Activated naive CD4-positive, alpha-beta T cell treated with anti-CD3 and anti-CD28 coated beads, Interleukin-2, amount 10 ng/mL, durations not matched to agents 7 days and 5 days (primary cell): ENCODE data around the gene STOX1.
"Not testable (repeated sequence)": the region's sequence is repeated elsewhere in the genome, so short reads cannot be mapped to it uniquely, and the experiment has no call there.

Source experiments
- CTCF ChIA-PET: fragments of 350-600 bp; sonication (Branson Sonifier 250); formaldehyde crosslinking; loops from one replicate; lab custom pipeline; 2021; ENCODE audit warnings: antibody characterized with exemption; lab: Charles Lee
- DNase-seq: peaks from one replicate; pipeline ENCODE4 v3.0.0-alpha.2; 2020
- H3K27ac Mint-ChIP-seq: one replicate; pipeline ENCODE4 v1.8.0; 2021; ENCODE audit warnings: mild to moderate bottlenecking, moderate library complexity, mixed read lengths
- H3K27me3 Mint-ChIP-seq: one replicate; pipeline ENCODE4 v1.8.0; 2021; ENCODE audit warnings: mild to moderate bottlenecking, mixed read lengths
- H3K36me3 Mint-ChIP-seq: one replicate; pipeline ENCODE4 v1.8.0; 2021; ENCODE audit warnings: mixed read lengths
- H3K4me1 Mint-ChIP-seq: one replicate; pipeline ENCODE4 v1.8.0; 2021; ENCODE audit warnings: mixed read lengths
- H3K4me3 Mint-ChIP-seq: one replicate; pipeline ENCODE4 v1.8.0; 2021; ENCODE audit warnings: mild to moderate bottlenecking, moderate library complexity, mixed read lengths
- H3K9me3 Mint-ChIP-seq: one replicate; pipeline ENCODE4 v1.8.0; 2021; ENCODE audit warnings: mixed read lengths

Gene STOX1

DNA sequence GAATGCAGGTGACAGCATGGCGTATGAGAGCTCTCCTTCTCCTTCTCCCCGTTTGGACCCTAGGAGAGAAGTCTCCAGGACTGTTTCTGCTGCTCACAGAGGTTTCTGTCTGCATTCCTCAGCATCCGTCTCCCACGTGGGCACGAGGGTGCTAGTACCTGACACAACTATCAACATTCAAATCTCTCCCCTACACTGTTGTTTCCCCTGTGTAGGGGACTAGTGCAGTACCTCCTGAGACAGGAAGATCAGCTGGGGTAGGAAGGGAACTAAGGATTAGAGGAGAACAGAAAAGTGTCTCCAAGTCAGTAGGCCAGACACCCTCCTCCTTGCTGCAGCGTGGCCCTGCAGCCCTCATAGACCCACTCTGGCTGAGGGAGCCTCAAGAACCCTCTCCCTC lies 29.0 kb downstream of the STOX1 start:
- H3K36me3 Mint-ChIP-seq: no peaks in the 10 kb centered on the region
- peaks cover 14% of the 10 kb centered on the region for H3K9me3 Mint-ChIP-seq
- CTCF ChIA-PET: interaction anchor here (0.6 kb wide), 1 partner anchor 1028 kb away, joined by 3 read pairs; no protein-coding TSS in a partner anchor
- peaks cover 16% of the 10 kb centered on the region for H3K27me3 Mint-ChIP-seq
- H3K27ac Mint-ChIP-seq: no peak overlapping the region
- H3K4me1 Mint-ChIP-seq: no peaks in the 10 kb centered on the region
- no peak overlapping the region for H3K4me3 Mint-ChIP-seq
- no peak for DNase-seq

DNA sequence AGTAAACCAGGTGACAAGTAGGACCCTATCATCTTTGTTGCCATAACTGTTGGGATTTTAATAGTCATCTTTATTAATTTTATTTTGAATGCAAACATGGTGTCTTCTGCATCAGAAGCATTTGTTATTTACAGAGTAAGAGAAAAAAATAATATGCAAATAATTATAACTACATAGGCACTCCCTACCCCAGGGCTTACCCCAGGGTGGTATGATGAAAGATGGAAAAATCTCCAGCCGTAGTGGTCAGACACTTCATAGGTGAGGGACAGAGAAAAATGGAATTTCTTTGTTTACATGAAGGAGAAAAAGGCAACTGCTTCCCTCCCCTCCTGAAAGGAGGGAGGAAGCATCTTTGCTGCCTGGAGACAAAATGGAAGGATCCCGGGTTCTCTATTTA lies 29.7 kb downstream of the STOX1 start:
- Mint-ChIP-seq H3K27me3 (peaks cover 16% of the 10 kb centered on the region), H3K27ac (no peak overlapping the region), H3K4me3 (no peak overlapping the region), H3K36me3 (no peaks in the 10 kb centered on the region), H3K4me1 (no peaks in the 10 kb centered on the region), H3K9me3 (peaks cover 21% of the 10 kb centered on the region)
- CTCF ChIA-PET: no interaction called here
- DNase-seq: no peak

DNA sequence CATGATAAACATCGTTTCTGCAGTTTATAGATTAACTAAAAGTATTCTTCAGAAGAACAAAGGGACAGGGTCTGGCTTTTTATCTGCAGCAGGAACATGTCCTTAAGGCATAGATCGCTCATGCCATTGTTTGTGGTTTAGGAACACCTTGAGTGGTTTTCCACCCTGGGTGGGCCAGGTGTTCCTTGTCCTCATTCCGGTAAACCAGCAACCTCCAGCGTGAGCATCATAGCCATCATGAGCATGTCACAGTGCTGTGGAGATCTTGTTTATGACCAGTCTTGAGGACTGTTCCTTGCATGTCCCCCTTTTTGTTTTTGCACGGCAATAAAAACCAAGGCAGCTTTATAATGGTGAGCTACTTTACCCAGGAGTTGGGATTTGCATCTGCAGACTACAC lies 33.9 kb downstream of the STOX1 start:
- CTCF ChIA-PET: no interaction called here
- no peak for DNase-seq
- H3K9me3 Mint-ChIP-seq: peaks cover 30% of the 10 kb centered on the region
- no peak overlapping the region for H3K4me3 Mint-ChIP-seq
- H3K27ac Mint-ChIP-seq: no peak overlapping the region
- no peaks in the 10 kb centered on the region for H3K36me3 Mint-ChIP-seq
- peaks cover 12% of the 10 kb centered on the region for H3K27me3 Mint-ChIP-seq
- H3K4me1 Mint-ChIP-seq: no peaks in the 10 kb centered on the region

DNA sequence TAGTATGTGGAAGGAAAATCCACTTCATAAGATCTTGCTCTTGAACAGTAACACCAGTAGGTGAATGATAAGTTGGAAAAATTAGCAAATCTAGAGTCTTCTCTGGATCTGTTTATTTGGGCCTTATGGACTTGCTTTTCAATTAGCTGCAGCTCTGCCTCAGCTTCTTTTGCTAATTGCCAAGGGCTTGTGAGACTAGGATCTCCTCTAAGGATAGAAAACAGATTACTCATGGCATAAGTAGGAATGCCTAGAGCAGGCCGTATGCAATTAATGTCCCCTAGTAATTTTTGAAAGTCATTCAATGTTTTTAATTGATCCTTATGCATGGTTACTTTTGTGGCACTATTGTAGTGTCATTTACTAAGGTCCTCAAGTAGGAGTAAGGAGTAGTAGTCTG lies 37.3 kb downstream of the STOX1 start:
- H3K27me3 Mint-ChIP-seq: no peaks in the 10 kb centered on the region
- no peaks in the 10 kb centered on the region for H3K4me1 Mint-ChIP-seq
- H3K9me3 Mint-ChIP-seq: peaks cover 30% of the 10 kb centered on the region
- H3K4me3 Mint-ChIP-seq: no peak overlapping the region
- H3K27ac Mint-ChIP-seq: no peak overlapping the region
- CTCF ChIA-PET: no interaction called here
- DNase-seq: no peak
- H3K36me3 Mint-ChIP-seq: no peaks in the 10 kb centered on the region

DNA sequence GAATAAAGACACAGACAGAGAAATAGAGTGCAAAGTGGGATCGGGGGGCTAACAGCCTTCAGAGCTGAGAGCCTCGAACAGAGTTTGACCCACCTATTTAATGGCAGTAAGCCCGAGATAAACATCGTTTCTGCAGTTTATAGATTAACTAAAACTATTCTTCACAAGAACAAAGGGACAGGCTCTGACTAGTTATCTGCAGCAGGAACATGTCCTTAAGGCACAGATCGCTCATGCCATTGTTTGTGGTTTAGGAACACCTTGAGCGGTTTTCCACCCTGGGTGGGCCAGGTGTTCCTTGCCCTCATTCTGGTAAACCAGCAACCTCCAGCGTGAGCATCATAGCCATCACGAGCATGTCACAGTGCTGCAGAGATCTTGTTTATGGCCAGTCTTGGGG lies 40.8 kb downstream of the STOX1 start:
- DNase-seq, H3K36me3 Mint-ChIP-seq, H3K4me3 Mint-ChIP-seq, H3K27me3 Mint-ChIP-seq, H3K4me1 Mint-ChIP-seq, CTCF ChIA-PET, H3K9me3 Mint-ChIP-seq, H3K27ac Mint-ChIP-seq: not testable (repeated sequence)

DNA sequence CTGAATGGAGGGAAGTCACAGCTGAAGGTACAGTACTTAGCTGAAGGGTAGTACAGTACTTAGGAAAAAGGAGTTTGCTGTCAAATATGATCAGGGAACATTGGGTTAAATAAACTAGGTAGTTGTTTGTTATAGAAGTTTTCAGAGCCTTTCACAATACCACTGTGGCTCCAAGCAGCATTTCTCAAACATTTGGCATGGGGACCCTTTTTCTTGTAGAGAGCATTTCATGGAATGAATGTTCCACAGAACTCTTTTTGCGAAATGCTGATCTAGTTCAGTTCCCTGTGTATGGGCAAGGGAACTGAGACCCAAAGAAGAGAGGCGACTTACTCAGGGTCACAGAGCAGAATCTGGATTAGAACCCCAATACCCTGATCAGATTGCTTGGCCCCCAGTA lies 42.3 kb downstream of the STOX1 start:
- no peaks in the 10 kb centered on the region for H3K36me3 Mint-ChIP-seq
- CTCF ChIA-PET: no interaction called here
- peaks cover 2% of the 10 kb centered on the region for H3K9me3 Mint-ChIP-seq
- no peak overlapping the region for H3K4me3 Mint-ChIP-seq
- no peaks in the 10 kb centered on the region for H3K27me3 Mint-ChIP-seq
- peaks cover 9% of the 10 kb centered on the region for H3K4me1 Mint-ChIP-seq
- H3K27ac Mint-ChIP-seq: no peak overlapping the region
- DNase-seq: no peak

DNA sequence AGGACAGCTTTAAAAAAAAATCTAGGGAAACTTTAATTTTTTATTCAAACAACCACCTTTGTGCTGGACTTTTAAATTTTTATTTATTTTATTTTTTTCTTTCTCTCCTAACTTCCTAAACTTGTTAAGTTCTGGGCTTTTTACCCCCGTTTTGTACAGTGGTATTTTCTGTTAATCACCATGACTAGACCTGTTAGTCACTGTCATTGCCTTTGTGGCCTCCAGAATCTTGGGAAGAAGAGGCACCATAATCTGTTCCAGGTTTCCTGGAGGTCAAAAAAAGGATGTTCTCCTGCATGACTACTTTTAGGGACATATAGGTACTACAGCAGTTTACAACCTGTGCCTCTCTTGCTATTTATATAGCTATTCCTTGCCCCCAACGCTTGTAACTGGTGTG lies 42.7 kb downstream of the STOX1 start:
- H3K27ac Mint-ChIP-seq: no peak overlapping the region
- H3K27me3 Mint-ChIP-seq: no peaks in the 10 kb centered on the region
- no peaks in the 10 kb centered on the region for H3K36me3 Mint-ChIP-seq
- CTCF ChIA-PET: no interaction called here
- no peak for DNase-seq
- peaks cover 9% of the 10 kb centered on the region for H3K4me1 Mint-ChIP-seq
- H3K9me3 Mint-ChIP-seq: peaks cover 2% of the 10 kb centered on the region
- no peak overlapping the region for H3K4me3 Mint-ChIP-seq

DNA sequence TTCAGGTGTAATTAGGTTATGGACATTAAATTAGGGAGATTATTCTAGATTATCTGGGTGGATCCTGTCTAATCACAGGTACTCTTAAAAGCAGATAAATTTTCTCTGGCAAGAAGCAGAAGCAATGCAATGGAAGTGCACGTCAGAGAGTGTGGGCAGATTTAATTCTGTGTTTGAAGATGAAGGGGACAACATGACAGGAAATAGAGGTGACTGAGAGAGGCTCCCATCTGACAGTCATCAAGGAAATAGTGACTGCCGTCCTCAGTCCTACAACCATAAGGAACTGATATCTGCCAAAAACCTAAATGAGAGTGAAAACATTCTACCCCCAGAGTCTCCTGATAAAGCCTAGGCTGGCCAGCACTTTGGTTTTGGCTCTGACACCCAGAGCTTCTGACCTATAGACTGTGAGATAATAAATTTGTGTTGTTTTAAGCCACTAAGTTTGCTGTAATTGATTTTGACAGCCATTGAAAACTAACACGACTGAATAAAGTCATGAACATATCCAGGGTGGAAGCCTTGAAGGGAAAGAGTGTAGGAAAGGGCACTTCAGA lies 43.3 kb downstream of the STOX1 start:
- no peaks in the 10 kb centered on the region for H3K36me3 Mint-ChIP-seq
- DNase-seq: no peak
- no peak overlapping the region for H3K4me3 Mint-ChIP-seq
- H3K27ac Mint-ChIP-seq: no peak overlapping the region
- peaks cover 2% of the 10 kb centered on the region for H3K9me3 Mint-ChIP-seq
- H3K4me1 Mint-ChIP-seq: peaks cover 9% of the 10 kb centered on the region
- CTCF ChIA-PET: no interaction called here
- H3K27me3 Mint-ChIP-seq: no peaks in the 10 kb centered on the region

DNA sequence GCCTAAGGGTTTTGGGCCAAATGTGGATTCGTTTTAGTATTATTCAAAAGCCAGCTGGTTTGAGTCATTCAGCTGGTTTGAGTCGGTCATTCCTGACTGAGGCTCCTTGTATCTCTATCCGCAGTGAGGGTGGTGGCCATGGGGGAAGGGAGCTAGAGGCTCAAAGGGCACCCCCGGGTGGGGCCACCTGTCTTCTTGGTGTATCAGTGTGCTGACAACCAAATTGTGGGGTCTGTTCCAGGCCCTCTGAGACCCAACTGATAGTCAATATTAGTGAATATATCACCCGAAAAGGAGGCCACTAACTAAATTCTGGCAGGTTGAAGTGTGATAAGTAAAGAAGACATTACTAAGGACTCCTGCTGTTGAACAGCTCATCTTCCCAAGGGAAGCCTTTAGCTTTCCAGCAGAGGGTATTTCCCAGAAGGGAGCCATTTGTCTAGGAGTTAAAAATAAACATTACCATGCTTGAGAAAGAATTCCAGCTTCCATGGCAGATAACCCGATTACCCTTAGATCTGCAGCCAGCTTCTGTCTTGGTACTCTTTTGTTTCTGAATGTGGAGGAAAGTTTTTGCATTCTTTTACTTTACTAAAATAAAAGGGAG lies 43.9 kb downstream of the STOX1 start:
- no peak overlapping the region for H3K4me3 Mint-ChIP-seq
- no peak overlapping the region for H3K27ac Mint-ChIP-seq
- peaks cover 9% of the 10 kb centered on the region for H3K4me1 Mint-ChIP-seq
- DNase-seq: no peak
- no peaks in the 10 kb centered on the region for H3K36me3 Mint-ChIP-seq
- peaks cover 2% of the 10 kb centered on the region for H3K9me3 Mint-ChIP-seq
- CTCF ChIA-PET: no interaction called here
- H3K27me3 Mint-ChIP-seq: no peaks in the 10 kb centered on the region

DNA sequence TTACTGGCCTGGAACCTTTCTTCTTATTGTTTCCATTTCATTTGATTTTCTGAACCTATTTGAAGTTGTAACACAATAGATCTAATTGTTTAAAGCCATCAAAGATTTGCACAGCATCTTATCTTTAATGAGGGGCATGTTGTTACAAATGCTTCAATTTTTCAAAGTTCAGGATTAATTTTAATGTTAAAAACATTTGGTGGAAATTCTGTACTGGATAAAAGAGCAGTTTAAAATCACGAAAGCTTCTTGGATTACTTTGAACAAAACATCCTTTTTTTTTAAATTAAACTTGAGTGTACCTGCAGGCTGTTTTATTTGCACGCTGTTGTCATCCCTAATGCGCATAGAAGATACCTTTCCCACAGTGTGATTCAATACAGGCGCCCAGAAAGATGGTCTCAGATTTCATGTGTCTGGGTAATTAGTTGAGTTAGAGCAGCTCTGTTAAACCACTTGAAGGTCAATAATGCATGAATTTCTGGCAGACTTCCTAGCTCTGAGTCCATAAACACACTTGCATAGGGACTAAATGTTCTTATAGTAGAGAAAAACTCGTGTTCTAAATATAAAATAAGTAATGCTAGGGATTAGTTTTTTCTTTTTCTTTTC lies 44.5 kb downstream of the STOX1 start:
- Mint-ChIP-seq H3K27me3 (no peaks in the 10 kb centered on the region), H3K27ac (no peak overlapping the region), H3K4me3 (no peak overlapping the region), H3K4me1 (peaks cover 9% of the 10 kb centered on the region), H3K36me3 (no peaks in the 10 kb centered on the region), H3K9me3 (peaks cover 2% of the 10 kb centered on the region)
- DNase-seq: no peak
- CTCF ChIA-PET: no interaction called here

DNA sequence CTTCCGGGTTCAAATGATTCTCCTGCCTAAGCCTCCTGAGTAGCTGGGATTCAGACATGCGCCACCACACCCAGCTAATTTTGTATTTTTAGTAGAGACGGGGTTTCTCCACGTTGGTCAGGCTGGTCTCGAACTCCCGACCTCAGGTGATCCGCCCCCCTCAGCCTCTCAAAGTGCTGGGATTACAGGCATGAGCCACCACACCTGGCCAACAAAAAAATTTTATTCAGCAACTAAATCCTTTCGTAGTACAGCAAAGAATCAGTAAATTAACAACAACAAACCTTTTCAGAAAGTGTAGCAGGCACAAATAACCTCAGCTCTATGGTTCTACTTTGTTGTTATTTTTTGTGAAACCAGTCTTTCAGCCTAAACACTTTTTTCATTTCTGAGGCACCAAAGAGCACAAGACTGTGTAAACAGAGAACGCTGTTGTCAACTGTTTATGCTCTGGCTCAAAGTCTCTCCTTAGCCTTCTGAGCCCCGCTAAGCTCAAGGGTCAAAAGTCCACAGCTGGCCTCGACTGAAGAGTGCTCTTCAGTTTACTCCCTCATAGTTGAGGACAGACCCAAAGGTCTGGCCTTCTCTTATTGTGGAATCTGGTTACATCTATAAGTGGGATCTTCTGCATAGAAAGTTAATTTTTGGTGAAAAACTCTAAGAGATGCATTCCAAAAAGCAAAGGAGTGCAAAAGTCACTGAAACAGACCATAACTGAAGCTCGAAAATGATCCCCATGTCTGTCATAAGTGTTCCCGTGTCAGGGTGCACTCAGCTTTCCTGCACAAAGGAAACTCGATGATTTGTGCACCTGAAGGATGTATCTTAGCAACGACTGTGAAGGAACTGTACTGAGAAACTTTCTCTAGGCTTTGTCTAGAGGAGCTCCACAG lies 49.2 kb downstream of the STOX1 start:
- DNase-seq: no peak
- H3K36me3 Mint-ChIP-seq: no peaks in the 10 kb centered on the region
- H3K27ac Mint-ChIP-seq: no peak overlapping the region
- no peak overlapping the region for H3K4me3 Mint-ChIP-seq
- CTCF ChIA-PET: no interaction called here
- no peaks in the 10 kb centered on the region for H3K9me3 Mint-ChIP-seq
- peaks cover 10% of the 10 kb centered on the region for H3K27me3 Mint-ChIP-seq
- H3K4me1 Mint-ChIP-seq: no peaks in the 10 kb centered on the region

DNA sequence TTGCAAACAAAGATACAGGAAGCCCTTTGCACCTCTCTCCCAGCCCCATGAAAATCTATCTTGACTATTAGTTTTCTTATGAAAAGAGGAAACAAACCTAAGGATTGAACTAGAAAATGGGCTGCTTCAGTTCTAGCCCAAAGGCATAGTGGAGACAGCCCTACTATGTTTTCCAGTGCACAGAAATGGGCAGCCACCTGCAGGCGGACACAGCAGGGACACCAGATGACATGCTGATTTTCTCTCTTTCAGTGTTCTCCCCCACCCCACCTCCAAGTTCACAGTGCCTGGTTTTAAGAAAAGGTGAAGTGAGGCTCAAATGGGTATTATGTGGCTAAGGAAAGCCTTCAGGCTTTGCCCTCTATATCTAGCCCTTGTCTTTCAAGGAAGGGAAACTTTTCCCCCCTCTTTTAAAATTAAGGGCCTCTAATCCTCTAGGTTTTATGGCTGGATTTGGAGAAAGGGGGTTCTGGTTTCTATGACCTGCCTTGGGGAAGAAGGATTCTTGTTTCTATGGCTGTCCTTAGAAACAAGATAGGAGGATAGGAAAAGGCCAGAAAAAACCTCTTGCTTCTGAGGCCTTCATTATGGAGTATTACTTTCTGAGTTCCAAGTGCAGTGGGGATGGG lies 50.3 kb downstream of the STOX1 start:
- Mint-ChIP-seq H3K27me3 (peaks cover 10% of the 10 kb centered on the region), H3K4me3 (no peak overlapping the region), H3K4me1 (no peaks in the 10 kb centered on the region), H3K27ac (no peak overlapping the region), H3K9me3 (no peaks in the 10 kb centered on the region), H3K36me3 (no peaks in the 10 kb centered on the region)
- DNase-seq: no peak
- CTCF ChIA-PET: no interaction called here

DNA sequence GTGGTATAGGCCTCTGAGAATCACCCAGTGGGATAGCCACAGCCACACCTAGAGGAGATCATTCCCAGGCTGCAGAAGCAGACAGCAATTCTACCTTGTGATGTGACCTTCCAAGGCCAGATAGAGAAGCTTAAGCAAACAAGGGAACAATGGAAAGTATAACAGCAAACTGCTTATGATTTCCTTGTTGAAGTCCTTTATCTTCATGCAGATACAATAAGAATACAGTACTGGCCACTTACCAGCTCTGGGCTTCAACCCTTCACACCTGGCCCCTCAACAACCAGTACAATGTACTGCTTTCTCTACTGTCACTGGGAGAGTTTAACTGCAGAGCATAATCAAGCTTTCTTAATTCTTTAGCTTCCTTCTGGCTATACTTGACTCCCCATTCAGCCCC lies 51.2 kb downstream of the STOX1 start:
- Mint-ChIP-seq H3K4me3 (no peak overlapping the region), H3K4me1 (no peaks in the 10 kb centered on the region), H3K27me3 (peaks cover 10% of the 10 kb centered on the region), H3K9me3 (no peaks in the 10 kb centered on the region), H3K27ac (no peak overlapping the region), H3K36me3 (no peaks in the 10 kb centered on the region)
- CTCF ChIA-PET: no interaction called here
- DNase-seq: no peak

DNA sequence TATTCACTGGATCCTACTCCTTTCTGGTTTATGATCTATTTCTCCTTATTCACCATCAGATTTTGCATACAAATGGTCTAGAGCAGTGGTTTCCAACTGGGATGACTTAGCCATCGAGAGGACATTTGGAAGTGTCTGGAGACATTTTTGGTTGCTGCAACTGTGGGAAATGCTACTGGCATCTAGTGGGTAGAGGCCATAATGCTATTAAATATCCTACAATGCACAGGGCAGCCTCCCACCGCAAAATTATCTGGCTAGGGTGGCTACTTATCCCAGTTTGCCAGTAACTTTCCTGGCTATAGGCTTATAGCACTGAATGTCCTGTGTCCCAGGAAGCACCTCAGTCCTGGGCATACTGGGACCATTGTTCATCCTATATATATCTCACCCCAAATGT lies 52.3 kb downstream of the STOX1 start:
- no peak for DNase-seq
- H3K9me3 Mint-ChIP-seq: no peaks in the 10 kb centered on the region
- H3K27me3 Mint-ChIP-seq: peaks cover 10% of the 10 kb centered on the region
- no peaks in the 10 kb centered on the region for H3K4me1 Mint-ChIP-seq
- CTCF ChIA-PET: interaction anchor here (0.5 kb wide), 1 partner anchor 47 kb away, joined by 4 read pairs; no protein-coding TSS in a partner anchor
- no peak overlapping the region for H3K27ac Mint-ChIP-seq
- no peaks in the 10 kb centered on the region for H3K36me3 Mint-ChIP-seq
- H3K4me3 Mint-ChIP-seq: no peak overlapping the region
